Activated T-cell treated with anti-CD3 and anti-CD28 coated beads, Interleukin-2, amount 50 U/mL, for 72 hours (primary cell): ENCODE data around the gene SCOC. TPM values are rescaled to one million over a fixed set of nuclear protein-coding genes. Genes with fewer than 3 reads are reported as not detected.

Experiments
- ATAC-seq, 2 donors: fragments of 150-1000 bp; cut with Tn5 transposase; replicated peaks in 1 of 2; 2 replicates each; pipeline ENCODE4 v1.10.0; 2021; ENCODE audit warnings: moderate library complexity in 2 of 2, mild to moderate bottlenecking in 1 of 2
- DNase-seq, 2 donors: peaks; one replicate each; pipeline ENCODE4 v3.0.0; 2021 to 2022; ENCODE audit warnings: mixed read lengths in 1 of 2
- H3K27ac Mint-ChIP-seq: one replicate; pipeline ENCODE4 v1.8.0; 2022; ENCODE audit warnings: mild to moderate bottlenecking, moderate library complexity, mixed read lengths
- H3K27me3 Mint-ChIP-seq: one replicate; pipeline ENCODE4 v1.8.0; 2022; ENCODE audit warnings: low read depth, mixed read lengths
- H3K36me3 Mint-ChIP-seq, 2 donors: one replicate each; pipeline ENCODE4 v1.8.0; 2022; ENCODE audit warnings: mixed read lengths in 2 of 2, mild to moderate bottlenecking in 1 of 2; ENCODE audit not compliant: insufficient read depth in 2 of 2
- H3K4me1 Mint-ChIP-seq: one replicate; pipeline ENCODE4 v1.8.0; 2022; ENCODE audit warnings: low read depth, mixed read lengths
- H3K4me3 Mint-ChIP-seq, 2 donors: one replicate each; pipeline ENCODE4 v1.8.0; 2022; ENCODE audit warnings: mild to moderate bottlenecking in 2 of 2, mixed read lengths in 2 of 2, moderate library complexity in 2 of 2
- H3K9me3 Mint-ChIP-seq, 2 donors: one replicate each; pipeline ENCODE4 v1.8.0; 2022; ENCODE audit warnings: mixed read lengths in 2 of 2
- total RNA-seq, 2 donors: library from RNA; stranded (reverse); gene quantifications; one replicate each; pipeline ENCODE4 v1.2.3, GENCODE V29; 2022

The SCOC gene
- total RNA-seq, 2 donors from 2014 or later: 31.6 to 32.6 TPM

- H3K4me3 Mint-ChIP-seq: no peak overlapping the region
- H3K9me3 Mint-ChIP-seq: no peaks in the 10 kb centered on the region
- ATAC-seq: no peak
- H3K27me3 Mint-ChIP-seq: peaks cover 28% of the 10 kb centered on the region
- no peaks in the 10 kb centered on the region for H3K36me3 Mint-ChIP-seq
- H3K27ac Mint-ChIP-seq: no peak overlapping the region
- peaks cover 4% of the 10 kb centered on the region for H3K4me1 Mint-ChIP-seq
- DNase-seq: no peak
These were observed 27.3 kb upstream of the SCOC start for GRCh38 chr4:140346136-140346535.

- DNase-seq: no peak
- Mint-ChIP-seq H3K4me3 (no peak overlapping the region), H3K36me3 (no peaks in the 10 kb centered on the region), H3K4me1 (peaks cover 10% of the 10 kb centered on the region), H3K27me3 (peaks cover 4% of the 10 kb centered on the region), H3K27ac (no peak overlapping the region), H3K9me3 (no peaks in the 10 kb centered on the region)
- ATAC-seq: no peak
These were observed 23.6 kb upstream of the SCOC start for GRCh38 chr4:140349816-140350215.

GRCh38 chr4:140351093-140352075, 22.1 kb upstream of the SCOC start:
- Mint-ChIP-seq H3K27ac (no peak overlapping the region), H3K9me3 (no peaks in the 10 kb centered on the region), H3K4me1 (peaks cover 10% of the 10 kb centered on the region), H3K36me3 (no peaks in the 10 kb centered on the region), H3K27me3 (no peaks in the 10 kb centered on the region), H3K4me3 (no peak overlapping the region)
- ATAC-seq: no peak
- no peak for DNase-seq

- no peak for DNase-seq
- Mint-ChIP-seq H3K27ac (no peak overlapping the region), H3K27me3 (peaks cover 9% of the 10 kb centered on the region), H3K9me3 (no peaks in the 10 kb centered on the region), H3K4me1 (peaks cover 10% of the 10 kb centered on the region), H3K36me3 (no peaks in the 10 kb centered on the region), H3K4me3 (peak overlapping the region in 1 of 2 donors; percentile 22)
- no peak for ATAC-seq
These were observed 19.7 kb upstream of the SCOC start for GRCh38 chr4:140353786-140354185.

- ATAC-seq: no peak
- Mint-ChIP-seq H3K27ac (no peak overlapping the region), H3K4me3 (no peak overlapping the region)
These were observed 18.2 kb upstream of the SCOC start for GRCh38 chr4:140355288-140355687.

GRCh38 chr4:140357868-140358267, 15.6 kb upstream of the SCOC start:
- DNase-seq (no peak), ATAC-seq (no peak)
- Mint-ChIP-seq H3K27me3 (peaks cover 9% of the 10 kb centered on the region), H3K36me3 (no peaks in the 10 kb centered on the region), H3K4me1 (peaks cover 10% of the 10 kb centered on the region), H3K4me3 (no peak overlapping the region), H3K9me3 (no peaks in the 10 kb centered on the region), H3K27ac (no peak overlapping the region)

More at GRCh38 chr4:140355288-140355687, 18.2 kb upstream of the SCOC start:
- Mint-ChIP-seq H3K9me3 (no peaks in the 10 kb centered on the region), H3K27me3 (peaks cover 9% of the 10 kb centered on the region), H3K4me1 (peaks cover 10% of the 10 kb centered on the region), H3K36me3 (no peaks in the 10 kb centered on the region)
- no peak for DNase-seq

GRCh38 chr4:140358281-140358680, 15.2 kb upstream of the SCOC start:
- no peak for ATAC-seq
- peaks cover 9% of the 10 kb centered on the region for H3K27me3 Mint-ChIP-seq
- H3K27ac Mint-ChIP-seq: no peak overlapping the region
- no peak for DNase-seq
- no peak overlapping the region for H3K4me3 Mint-ChIP-seq
- H3K9me3 Mint-ChIP-seq: no peaks in the 10 kb centered on the region
- H3K36me3 Mint-ChIP-seq: no peaks in the 10 kb centered on the region
- H3K4me1 Mint-ChIP-seq: peaks cover 10% of the 10 kb centered on the region

GRCh38 chr4:140359562-140360427, 13.7 kb upstream of the SCOC start:
- Mint-ChIP-seq H3K4me1 (no peaks in the 10 kb centered on the region), H3K27me3 (peaks cover 9% of the 10 kb centered on the region), H3K9me3 (no peaks in the 10 kb centered on the region), H3K4me3 (no peak overlapping the region), H3K27ac (no peak overlapping the region), H3K36me3 (no peaks in the 10 kb centered on the region)
- DNase-seq (peak; percentile 81 to 82), ATAC-seq (peak; percentile 91 to 93)

GRCh38 chr4:140361099-140361498, 12.3 kb upstream of the SCOC start:
- Mint-ChIP-seq H3K4me3 (no peak overlapping the region), H3K9me3 (no peaks in the 10 kb centered on the region), H3K36me3 (no peaks in the 10 kb centered on the region), H3K27ac (no peak overlapping the region), H3K4me1 (no peaks in the 10 kb centered on the region), H3K27me3 (peaks cover 9% of the 10 kb centered on the region)
- DNase-seq (no peak), ATAC-seq (no peak)

GRCh38 chr4:140363051-140363450, 10.4 kb upstream of the SCOC start:
- H3K27me3 Mint-ChIP-seq: peaks cover under 1% of the 10 kb centered on the region
- H3K36me3 Mint-ChIP-seq: no peaks in the 10 kb centered on the region
- H3K9me3 Mint-ChIP-seq: no peaks in the 10 kb centered on the region
- no peak overlapping the region for H3K4me3 Mint-ChIP-seq
- no peak overlapping the region for H3K27ac Mint-ChIP-seq
- DNase-seq: no peak
- H3K4me1 Mint-ChIP-seq: no peaks in the 10 kb centered on the region
- ATAC-seq: no peak

- Mint-ChIP-seq H3K36me3 (no peaks in the 10 kb centered on the region), H3K4me3 (no peak overlapping the region), H3K9me3 (no peaks in the 10 kb centered on the region), H3K27ac (no peak overlapping the region), H3K4me1 (no peaks in the 10 kb centered on the region), H3K27me3 (no peaks in the 10 kb centered on the region)
- ATAC-seq (no peak), DNase-seq (no peak)
These were observed 9.9 kb upstream of the SCOC start for GRCh38 chr4:140363558-140363957.

- H3K4me3 Mint-ChIP-seq: no peak overlapping the region
- no peaks in the 10 kb centered on the region for H3K27me3 Mint-ChIP-seq
- ATAC-seq (no peak), DNase-seq (no peak)
- no peak overlapping the region for H3K27ac Mint-ChIP-seq
- no peaks in the 10 kb centered on the region for H3K9me3 Mint-ChIP-seq
- H3K36me3 Mint-ChIP-seq: no peaks in the 10 kb centered on the region
- peaks cover 10% of the 10 kb centered on the region for H3K4me1 Mint-ChIP-seq
These were observed 5.7 kb upstream of the SCOC start for GRCh38 chr4:140367738-140368137.

- H3K27ac Mint-ChIP-seq: no peak overlapping the region
- DNase-seq (no peak), ATAC-seq (no peak)
- H3K27me3 Mint-ChIP-seq: no peaks in the 10 kb centered on the region
- H3K9me3 Mint-ChIP-seq: no peaks in the 10 kb centered on the region
- H3K36me3 Mint-ChIP-seq: no peaks in the 10 kb centered on the region
- no peak overlapping the region for H3K4me3 Mint-ChIP-seq
- H3K4me1 Mint-ChIP-seq: peaks cover 10% of the 10 kb centered on the region
These were observed 4.8 kb upstream of the SCOC start for GRCh38 chr4:140368686-140369085.
